HG03354 (cell line): ENCODE measurements around the gene OGDH.
"Not testable (repeated sequence)": the region's sequence is repeated elsewhere in the genome, so short reads cannot be mapped to it uniquely, and the experiment has no call there.

Source experiments
- ATAC-seq: cut with Tn5 transposase; IDR thresholded peaks from one replicate; pipeline ENCODE4 v1.9.1; 2021; ENCODE audit warnings: mild to moderate bottlenecking; ENCODE audit not compliant: unreplicated experiment, poor library complexity, severe bottlenecking

The OGDH gene

DNA sequence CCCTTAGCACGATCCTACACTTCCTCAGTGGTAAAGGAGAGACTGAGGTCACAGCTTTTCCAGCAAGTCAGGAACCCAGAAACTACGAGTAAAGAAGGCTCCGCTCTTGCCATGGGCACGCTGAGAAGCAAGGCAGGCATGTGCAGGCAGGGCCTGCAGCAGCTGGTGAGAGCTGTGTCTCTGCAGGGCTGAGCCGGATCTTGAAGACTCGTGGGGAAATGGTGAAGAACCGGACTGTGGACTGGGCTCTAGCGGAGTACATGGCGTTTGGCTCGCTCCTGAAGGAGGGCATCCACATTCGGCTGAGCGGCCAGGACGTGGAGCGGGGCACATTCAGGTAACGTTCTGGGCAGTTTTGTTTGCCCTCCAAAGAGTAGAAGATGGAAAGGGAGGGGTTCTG, 90.3 kb downstream of the OGDH start:
- no peak for ATAC-seq

GRCh38 chr7:44697136-44698045, 91.0 kb downstream of the OGDH start:
- no peak for ATAC-seq

DNA sequence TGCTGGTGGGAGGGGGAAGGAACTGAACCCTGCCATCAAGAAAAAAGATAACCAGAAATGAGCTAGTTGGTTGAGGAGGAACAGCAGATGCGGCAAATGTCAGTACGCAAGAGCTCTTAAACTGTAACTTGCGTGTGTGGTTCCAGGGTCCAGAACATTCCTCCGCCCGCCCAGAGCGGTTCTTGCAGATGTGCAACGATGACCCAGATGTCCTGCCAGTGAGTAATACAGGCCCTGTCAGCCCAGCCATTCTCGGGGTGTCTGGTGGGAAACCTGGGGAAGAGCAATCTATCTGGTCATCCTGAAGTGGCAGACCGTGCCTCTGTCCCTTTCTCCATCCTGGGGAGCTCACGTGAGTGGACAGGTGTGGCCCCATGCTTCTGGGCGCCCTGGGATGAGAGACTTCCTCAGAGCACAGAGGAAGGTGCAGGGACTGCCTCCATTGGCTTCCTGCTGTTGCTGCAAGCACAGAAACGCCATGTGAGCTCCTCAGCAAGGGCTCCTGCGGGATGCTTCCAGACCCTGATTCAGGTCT, 91.7 kb downstream of the OGDH start:
- ATAC-seq, result no peak

DNA sequence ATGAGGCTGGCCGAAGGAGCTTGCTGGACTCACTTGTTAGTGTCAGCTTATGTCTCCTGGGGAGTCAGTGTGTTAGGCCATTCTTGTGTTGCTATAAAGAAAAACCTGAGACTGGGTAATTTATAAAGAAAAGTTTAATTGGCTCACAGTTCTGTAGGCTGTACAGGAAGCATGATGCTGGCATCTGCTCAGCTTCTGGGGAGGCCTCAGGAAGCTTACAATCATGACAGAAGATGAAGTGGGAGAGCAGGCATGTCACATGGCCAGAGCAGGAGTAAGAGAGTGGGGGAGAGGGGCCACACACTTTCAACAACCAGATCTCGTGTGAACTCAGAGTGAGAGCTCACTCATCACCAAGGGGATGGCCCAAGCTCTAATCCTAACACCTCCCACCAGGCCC, 93.2 kb downstream of the OGDH start:
- ATAC-seq, result not testable (repeated sequence)

DNA sequence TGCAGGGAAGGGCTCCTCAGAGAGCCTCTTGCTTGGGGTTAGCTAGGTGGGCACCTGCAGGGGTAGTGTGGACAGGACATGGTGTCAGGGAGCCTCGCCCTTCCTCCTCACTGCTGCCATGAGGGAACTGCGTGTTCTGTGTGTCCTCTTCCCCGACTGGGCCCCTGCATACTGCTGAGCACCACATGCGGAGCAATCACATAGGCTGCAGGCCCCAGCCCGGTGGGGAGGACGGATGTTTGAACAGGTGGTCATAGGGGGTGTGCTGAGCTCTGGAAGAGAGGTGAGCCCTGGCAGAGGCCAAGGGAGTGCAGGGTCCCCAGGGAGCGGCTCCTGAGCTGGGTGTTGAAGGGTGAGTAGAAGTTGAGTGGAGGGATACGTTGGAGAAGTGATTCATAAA, 93.9 kb downstream of the OGDH start:
- ATAC-seq, result no peak

GRCh38 chr7:44703391-44703790, 97.0 kb downstream of the OGDH start:
- ATAC-seq, result not testable (repeated sequence)

DNA sequence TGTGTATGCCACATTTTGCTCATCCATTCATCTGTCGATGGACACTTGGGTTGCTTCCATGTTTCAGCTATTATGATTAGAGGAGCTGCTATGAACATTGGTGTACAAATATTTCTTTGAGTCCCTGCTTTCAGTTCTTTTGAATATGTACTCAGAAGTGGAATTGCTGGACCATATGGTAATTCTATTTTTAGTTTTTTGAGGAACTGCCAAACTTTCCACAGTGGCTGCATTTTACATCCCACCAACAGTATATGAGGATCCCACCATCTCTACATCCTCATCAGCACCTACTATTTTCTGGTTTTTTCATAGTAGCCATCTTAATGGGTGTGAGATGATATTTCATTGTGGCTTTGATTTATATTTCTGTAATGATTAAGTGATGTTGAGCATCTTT, 97.5 kb downstream of the OGDH start:
- no peak for ATAC-seq

GRCh38 chr7:44705434-44705833, 99.0 kb downstream of the OGDH start:
- ATAC-seq, result no peak

GRCh38 chr7:44706788-44707557, 100.5 kb downstream of the OGDH start:
- no peak for ATAC-seq

DNA sequence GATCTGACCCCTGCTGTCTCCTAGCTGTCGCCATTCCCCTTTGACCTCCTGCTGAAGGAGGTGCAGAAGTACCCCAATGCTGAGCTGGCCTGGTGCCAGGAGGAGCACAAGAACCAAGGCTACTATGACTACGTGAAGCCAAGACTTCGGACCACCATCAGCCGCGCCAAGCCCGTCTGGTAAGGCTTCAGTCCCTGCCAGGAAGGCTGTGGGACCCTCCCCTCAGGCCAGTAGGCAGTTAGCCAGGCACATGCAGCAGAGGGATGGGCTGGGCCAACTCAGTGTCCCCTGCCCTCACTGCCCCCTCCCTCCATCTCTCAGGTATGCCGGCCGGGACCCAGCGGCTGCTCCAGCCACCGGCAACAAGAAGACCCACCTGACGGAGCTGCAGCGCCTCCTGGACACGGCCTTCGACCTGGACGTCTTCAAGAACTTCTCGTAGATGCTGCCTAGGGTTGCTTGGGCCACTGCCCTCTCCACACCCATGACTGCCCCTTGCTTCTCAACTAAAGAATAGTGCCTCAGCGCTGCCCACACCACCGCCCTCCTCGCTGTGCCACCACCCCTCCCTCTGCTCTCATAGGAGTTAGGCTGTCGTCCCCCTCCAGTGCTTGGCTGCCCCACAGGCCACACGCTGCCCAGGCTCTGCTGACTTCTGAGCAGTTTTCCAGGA, 101.3 kb downstream of the OGDH start:
- ATAC-seq, result no peak

GRCh38 chr7:44709011-44709915, 102.8 kb downstream of the OGDH start:
- ATAC-seq, result no peak

DNA sequence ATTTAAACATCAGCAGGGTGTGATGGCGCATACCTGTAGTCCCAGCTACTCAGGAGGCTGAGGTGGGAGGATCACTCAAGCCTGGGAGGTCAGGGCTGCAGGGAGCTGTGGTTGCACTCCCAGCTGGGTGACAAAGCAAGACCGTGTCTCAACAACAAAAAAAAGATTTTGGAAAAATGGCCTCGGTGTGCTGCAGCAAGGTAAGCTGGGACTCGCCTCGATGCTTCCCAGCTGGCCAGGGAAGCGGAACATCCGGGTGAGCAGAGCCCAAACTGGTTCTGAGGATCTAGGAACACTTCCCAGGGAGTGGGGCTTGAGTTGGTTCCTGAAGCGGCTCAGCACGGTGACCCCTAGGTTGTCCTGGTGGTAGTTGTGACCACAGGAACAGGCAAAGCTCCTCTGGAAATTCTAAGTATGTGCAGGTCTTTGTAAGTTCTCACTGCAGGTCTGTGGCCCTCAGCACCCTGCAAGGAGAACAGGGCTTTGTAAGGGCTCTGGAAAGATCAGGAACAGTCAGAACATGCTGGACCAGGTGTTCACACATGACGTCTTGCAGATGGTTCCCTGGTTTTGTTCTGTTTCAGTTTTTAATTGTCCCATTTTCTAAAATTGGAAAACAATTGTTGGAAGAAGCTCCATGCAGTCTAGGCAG, 103.6 kb downstream of the OGDH start:
- no peak for ATAC-seq

GRCh38 chr7:44711528-44711927, 105.1 kb downstream of the OGDH start:
- ATAC-seq, result no peak

DNA sequence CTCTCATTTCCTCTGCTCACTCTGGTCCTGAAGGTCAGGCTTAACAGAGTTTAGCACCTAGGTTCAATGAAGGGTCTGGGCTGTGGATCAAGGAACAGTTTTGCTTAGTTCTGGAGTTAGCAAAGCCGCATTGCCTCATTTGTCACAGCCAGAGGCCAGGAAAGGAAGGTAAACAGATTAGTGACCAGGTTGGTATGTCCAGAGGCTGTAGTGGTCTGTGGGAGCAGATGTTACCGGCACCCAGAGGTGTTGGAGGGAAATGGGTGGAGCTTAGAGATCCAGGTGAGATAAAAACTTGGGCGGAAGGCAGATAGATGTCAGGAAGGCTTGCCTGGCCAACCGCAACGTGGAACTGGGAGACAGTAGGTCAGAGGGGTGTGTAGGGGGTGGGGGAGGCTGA, 105.6 kb downstream of the OGDH start:
- ATAC-seq, result no peak

DNA sequence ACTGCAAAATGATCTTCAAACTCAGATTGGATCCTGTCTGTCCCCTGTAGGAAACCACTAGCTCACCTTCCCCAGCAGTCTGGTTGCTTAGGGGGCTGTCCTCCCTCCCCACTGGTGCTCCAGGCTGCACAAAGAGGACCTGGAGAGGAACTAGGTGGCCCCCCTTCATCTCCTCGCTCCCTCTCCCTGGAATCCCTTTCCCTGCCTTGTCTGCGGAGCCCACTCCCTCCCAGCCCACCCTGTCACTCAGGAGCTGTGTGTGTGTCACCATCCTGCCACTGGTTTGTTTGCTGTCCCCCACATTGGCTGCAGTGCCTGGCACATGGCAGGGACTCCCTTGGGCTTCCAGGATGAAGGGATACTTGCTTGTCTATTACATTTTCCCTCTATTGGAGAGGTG, 106.7 kb downstream of the OGDH start:
- no peak for ATAC-seq

DNA sequence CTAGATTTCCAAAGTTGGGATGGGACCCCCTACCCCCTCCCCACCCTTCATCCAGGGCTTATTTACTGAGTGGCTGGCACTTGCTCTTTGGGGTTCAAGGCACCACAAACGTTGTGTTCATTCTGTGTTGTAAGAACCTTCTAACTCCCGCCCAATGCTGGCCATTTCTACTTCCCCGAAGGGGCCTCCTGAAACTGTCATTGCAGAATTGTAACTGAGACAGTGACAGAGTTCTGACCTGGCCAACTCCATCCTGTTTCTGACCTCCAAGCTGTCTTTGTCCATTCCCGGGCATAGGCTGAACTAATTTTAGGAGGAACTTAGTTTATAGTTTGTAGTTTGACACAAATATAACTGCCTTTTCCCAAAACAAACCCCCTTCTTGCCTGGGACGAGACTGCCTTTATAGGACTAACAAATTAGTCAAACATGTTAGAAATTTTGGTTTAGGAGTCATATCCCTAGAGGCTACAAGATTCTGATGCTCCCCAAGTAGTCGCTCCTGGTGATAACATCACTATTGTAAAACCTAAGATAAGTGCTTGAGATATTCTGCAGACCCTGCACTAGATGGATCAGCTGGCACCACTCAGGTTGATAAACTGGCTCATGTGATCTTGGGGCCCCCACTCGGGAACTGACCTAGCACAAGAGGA, 107.4 kb downstream of the OGDH start:
- no peak for ATAC-seq

- ATAC-seq, result no peak
These were observed 109.8 kb downstream of the OGDH start for GRCh38 chr7:44716205-44716604.

DNA sequence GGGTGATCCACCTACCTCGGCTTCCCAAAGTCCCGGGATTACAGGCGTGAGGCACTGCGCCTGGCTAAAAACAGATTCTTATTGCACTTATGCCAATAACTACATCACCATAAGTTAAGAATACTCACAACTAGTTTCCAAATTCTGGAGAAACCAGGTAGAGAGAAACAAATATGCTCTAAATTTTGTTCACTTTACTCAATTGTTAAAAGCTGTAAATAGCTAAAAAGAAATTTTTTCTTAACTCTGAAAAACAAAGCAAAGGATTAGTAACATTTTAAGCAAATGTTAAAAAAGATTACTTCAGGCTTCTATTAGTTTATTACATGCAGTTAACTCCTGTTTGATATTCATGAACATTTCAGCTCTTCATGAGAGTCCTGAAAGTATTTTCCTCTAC, 113.9 kb downstream of the OGDH start:
- ATAC-seq, result no peak
